HepG2 (cell line): Measurements from ENCODE around the gene CCDC120. TPM values are rescaled to one million over a fixed set of nuclear protein-coding genes. Genes with fewer than 3 reads are reported as not detected.

Experiments
- AKAP8 ChIP-seq: sonication (generic); formaldehyde crosslinking; IDR thresholded peaks from 2 replicates; pipeline ENCODE4 v1.5.1; 2020; ENCODE audit warnings: mild to moderate bottlenecking, missing genetic modification reagents
- CHCHD3 ChIP-seq: sonication (generic); formaldehyde crosslinking; IDR thresholded peaks from 2 replicates; pipeline ENCODE4 v1.8.0; 2022; ENCODE audit warnings: mild to moderate bottlenecking, missing genetic modification reagents, moderate library complexity
- HES4 ChIP-seq: sonication (generic); formaldehyde crosslinking; IDR thresholded peaks from 2 replicates; pipeline ENCODE4 v1.9.0; 2021; ENCODE audit warnings: mild to moderate bottlenecking, missing genetic modification reagents, borderline replicate concordance
- KLF9 ChIP-seq: IDR thresholded peaks from 2 replicates; pipeline ENCODE4 v1.6.1; 2016; ENCODE audit warnings: low read depth
- KMT2A ChIP-seq: sonication (generic); formaldehyde crosslinking; IDR thresholded peaks from 2 replicates; pipeline ENCODE4 v1.4.0; 2020; ENCODE audit warnings: missing genetic modification reagents
- NR2C2 ChIP-seq: sonication (generic); formaldehyde crosslinking; IDR thresholded peaks from 2 replicates; pipeline ENCODE4 v1.4.0; 2020; ENCODE audit warnings: missing genetic modification reagents, mild to moderate bottlenecking, moderate library complexity, borderline replicate concordance
- NR2F6 ChIP-seq, 2 experiments: IDR thresholded peaks; 2 replicates each; pipeline ENCODE4 v1.6.1; 2016; ENCODE audit warnings: antibody characterized with exemption in 1 of 2, mild to moderate bottlenecking in 1 of 2
- PPARG ChIP-seq: conservative IDR thresholded peaks from 2 replicates; pipeline ENCODE4 v1.6.1; 2016; ENCODE audit warnings: missing biosample characterization, missing genetic modification reagents
- RXRB ChIP-seq: IDR thresholded peaks from 2 replicates; pipeline ENCODE4 v1.6.1; 2016; ENCODE audit warnings: borderline replicate concordance, missing genetic modification reagents, missing compliant biosample characterization
- SAP130 ChIP-seq: IDR thresholded peaks from 2 replicates; pipeline ENCODE4 v1.6.1; 2016; ENCODE audit warnings: low read depth
- SNAPC2 ChIP-seq: sonication (generic); formaldehyde crosslinking; IDR thresholded peaks from 2 replicates; pipeline ENCODE4 v1.8.1; 2022; ENCODE audit warnings: mild to moderate bottlenecking, missing genetic modification reagents
- TOPORS ChIP-seq: sonication (generic); formaldehyde crosslinking; IDR thresholded peaks from 2 replicates; pipeline ENCODE4 v1.8.0; 2023; ENCODE audit warnings: mild to moderate bottlenecking, missing genetic modification reagents
- ZNF136 ChIP-seq: sonication (generic); formaldehyde crosslinking; IDR thresholded peaks from 2 replicates; pipeline ENCODE4 v1.8.1; 2022; ENCODE audit warnings: low read depth, mild to moderate bottlenecking, moderate library complexity, missing genetic modification reagents
- ZNF20 ChIP-seq: sonication (generic); formaldehyde crosslinking; IDR thresholded peaks from 2 replicates; pipeline ENCODE4 v1.4.0; 2020; ENCODE audit warnings: mild to moderate bottlenecking, moderate library complexity, missing genetic modification reagents
- ZNF343 ChIP-seq: sonication (generic); formaldehyde crosslinking; IDR thresholded peaks from 2 replicates; pipeline ENCODE4 v1.4.0; 2020; ENCODE audit warnings: mild to moderate bottlenecking, missing genetic modification reagents
- ZNF546 ChIP-seq: sonication (generic); formaldehyde crosslinking; conservative IDR thresholded peaks from 2 replicates; pipeline ENCODE4 v1.8.1; 2023; ENCODE audit warnings: mild to moderate bottlenecking, missing genetic modification reagents
- polyA plus RNA-seq, 8 experiments: library from polyadenylated mRNA; depleted of rRNA in 3 of 8; stranded (reverse) in 7 of 8; unstranded in 1 of 8; fragments of >200 nt; fragmentation: Illumina TruSeq in 4 of 8; extraction: Trizol in 4 of 8; gene quantifications; 2 replicates each; pipeline versions ENCODE4 v1.2.1 to v1.2.3, GENCODE V29; 2011 to 2016; ENCODE audit warnings: low read depth in 4 of 8, missing spikeins in 1 of 8, mixed read lengths in 1 of 8; ENCODE audit not compliant: insufficient read depth in 1 of 8
- total RNA-seq, 5 experiments: library from RNA; depleted of rRNA; stranded (reverse); fragments of >200 nt; fragmentation: Illumina TruSeq; extraction: Trizol; gene quantifications; 2 replicates each; pipeline ENCODE4 v1.2.3, GENCODE V29; 2016; ENCODE audit warnings: low read depth in 1 of 5
- TF ChIP-seq, protein P1 (sequence below): IDR thresholded peaks from 2 replicates; pipeline ENCODE4 v1.6.1; 2016; ENCODE audit warnings: missing compliant biosample characterization, missing genetic modification reagents, borderline replicate concordance
- TF ChIP-seq, protein P2 (sequence below): sonication (generic); formaldehyde crosslinking; IDR thresholded peaks from 2 replicates; pipeline ENCODE4; 2020; ENCODE audit warnings: missing genetic modification reagents, mild to moderate bottlenecking, borderline replicate concordance
- TF ChIP-seq, protein P3 (sequence below): sonication (generic); formaldehyde crosslinking; IDR thresholded peaks from 2 replicates; pipeline ENCODE4 v1.4.0; 2020; ENCODE audit warnings: missing genetic modification reagents, borderline replicate concordance
- TF ChIP-seq, protein P4 (sequence below): sonication (generic); formaldehyde crosslinking; IDR thresholded peaks from 2 replicates; pipeline ENCODE4 v1.9.0; 2021; ENCODE audit warnings: missing genetic modification reagents, mild to moderate bottlenecking, borderline replicate concordance

CCDC120 gene
- total and polyA plus RNA-seq, 2 of the 13 experiments (the other 11 are each of a cell fraction or from before 2014, with no cell fraction given) = 0.89 to 3.2 TPM

DNA sequence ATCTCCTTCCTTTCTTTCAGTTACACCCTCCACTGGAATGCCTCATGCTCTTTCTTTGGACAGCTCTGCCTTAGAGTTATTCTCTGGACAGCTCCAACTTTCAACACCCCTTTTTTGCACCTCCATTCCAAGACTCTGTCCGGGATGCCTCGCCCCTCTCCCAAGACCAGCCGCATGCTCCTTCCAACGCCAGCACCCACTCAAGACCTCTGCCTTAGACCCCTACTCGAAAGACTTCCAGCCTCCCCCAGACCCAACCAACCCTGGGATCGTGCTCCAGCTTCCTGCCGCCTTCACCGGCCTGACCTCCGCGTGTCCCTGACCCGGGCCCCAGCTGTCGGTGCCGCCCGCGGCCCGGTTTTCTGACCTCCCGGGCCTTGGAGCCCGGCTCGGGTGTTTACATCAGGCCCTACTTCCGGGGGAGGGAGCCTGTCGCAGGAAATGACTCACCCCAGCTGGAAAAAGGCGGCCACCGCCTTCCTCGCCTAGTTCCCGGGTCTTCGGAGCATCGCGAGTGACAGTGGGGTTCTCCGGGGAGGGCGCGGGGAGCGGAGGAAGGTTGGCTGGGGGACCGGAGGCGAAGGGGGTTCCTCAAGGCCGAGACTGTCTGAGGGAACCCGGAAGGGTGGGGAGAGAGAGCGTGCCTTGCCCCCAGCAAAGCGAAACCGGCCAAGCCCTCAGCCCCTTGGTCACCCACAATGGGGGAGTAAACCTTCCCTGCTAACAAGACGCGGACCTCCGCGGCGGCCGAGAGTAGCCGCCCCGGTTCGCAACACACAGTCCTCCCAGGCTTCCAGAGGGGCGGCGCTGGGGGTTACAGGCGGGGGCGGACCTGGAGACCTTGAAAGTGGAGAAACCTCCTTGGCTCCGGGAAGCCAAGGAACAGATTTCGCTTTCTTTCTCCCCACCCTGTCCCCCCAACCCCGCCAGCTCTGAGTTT lies 21.0 kb downstream of the CCDC120 start, which contains the start of gene WDR45 (continued):
- TF ChIP-seq, protein P1, sequence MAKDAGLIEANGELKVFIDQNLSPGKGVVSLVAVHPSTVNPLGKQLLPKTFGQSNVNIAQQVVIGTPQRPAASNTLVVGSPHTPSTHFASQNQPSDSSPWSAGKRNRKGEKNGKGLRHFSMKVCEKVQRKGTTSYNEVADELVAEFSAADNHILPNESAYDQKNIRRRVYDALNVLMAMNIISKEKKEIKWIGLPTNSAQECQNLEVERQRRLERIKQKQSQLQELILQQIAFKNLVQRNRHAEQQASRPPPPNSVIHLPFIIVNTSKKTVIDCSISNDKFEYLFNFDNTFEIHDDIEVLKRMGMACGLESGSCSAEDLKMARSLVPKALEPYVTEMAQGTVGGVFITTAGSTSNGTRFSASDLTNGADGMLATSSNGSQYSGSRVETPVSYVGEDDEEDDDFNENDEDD (CRISPR knock-in tag) = peak; percentile 83
- TF ChIP-seq TOPORS (CRISPR knock-in tag) (no peak), SAP130 (CRISPR knock-in tag) (peak; percentile 77), KMT2A (CRISPR knock-in tag) (no peak), PPARG (CRISPR knock-in tag) (no peak), HES4 (no peak), ZNF20 (no peak), KLF9 (CRISPR knock-in tag) (no peak), AKAP8 (CRISPR knock-in tag) (no peak), NR2C2 (peak; percentile 70; the same call in 1 of the 2 replicates), SNAPC2 (no peak), NR2F6 (IDR thresholded peaks at IDR 0.05) (0 out of 2 replicates have a peak, but pooled peaks have one; percentile 24), NR2F6 (CRISPR knock-in tag; IDR thresholded peaks at IDR 0.05) (peak; percentile 57), ZNF343 (CRISPR knock-in tag) (no peak), ZNF546 (CRISPR knock-in tag) (peak; percentile 72; the same call in 1 of the 2 replicates), ZNF136 (CRISPR knock-in tag) (no peak), CHCHD3 (CRISPR knock-in tag) (no peak), RXRB (CRISPR knock-in tag) (peak; percentile 35; the same call in 1 of the 2 replicates)
- TF ChIP-seq, protein P2, sequence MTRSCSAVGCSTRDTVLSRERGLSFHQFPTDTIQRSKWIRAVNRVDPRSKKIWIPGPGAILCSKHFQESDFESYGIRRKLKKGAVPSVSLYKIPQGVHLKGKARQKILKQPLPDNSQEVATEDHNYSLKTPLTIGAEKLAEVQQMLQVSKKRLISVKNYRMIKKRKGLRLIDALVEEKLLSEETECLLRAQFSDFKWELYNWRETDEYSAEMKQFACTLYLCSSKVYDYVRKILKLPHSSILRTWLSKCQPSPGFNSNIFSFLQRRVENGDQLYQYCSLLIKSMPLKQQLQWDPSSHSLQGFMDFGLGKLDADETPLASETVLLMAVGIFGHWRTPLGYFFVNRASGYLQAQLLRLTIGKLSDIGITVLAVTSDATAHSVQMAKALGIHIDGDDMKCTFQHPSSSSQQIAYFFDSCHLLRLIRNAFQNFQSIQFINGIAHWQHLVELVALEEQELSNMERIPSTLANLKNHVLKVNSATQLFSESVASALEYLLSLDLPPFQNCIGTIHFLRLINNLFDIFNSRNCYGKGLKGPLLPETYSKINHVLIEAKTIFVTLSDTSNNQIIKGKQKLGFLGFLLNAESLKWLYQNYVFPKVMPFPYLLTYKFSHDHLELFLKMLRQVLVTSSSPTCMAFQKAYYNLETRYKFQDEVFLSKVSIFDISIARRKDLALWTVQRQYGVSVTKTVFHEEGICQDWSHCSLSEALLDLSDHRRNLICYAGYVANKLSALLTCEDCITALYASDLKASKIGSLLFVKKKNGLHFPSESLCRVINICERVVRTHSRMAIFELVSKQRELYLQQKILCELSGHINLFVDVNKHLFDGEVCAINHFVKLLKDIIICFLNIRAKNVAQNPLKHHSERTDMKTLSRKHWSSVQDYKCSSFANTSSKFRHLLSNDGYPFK = peak; percentile 27; the same call in 1 of the 2 replicates
- TF ChIP-seq, protein P3, sequence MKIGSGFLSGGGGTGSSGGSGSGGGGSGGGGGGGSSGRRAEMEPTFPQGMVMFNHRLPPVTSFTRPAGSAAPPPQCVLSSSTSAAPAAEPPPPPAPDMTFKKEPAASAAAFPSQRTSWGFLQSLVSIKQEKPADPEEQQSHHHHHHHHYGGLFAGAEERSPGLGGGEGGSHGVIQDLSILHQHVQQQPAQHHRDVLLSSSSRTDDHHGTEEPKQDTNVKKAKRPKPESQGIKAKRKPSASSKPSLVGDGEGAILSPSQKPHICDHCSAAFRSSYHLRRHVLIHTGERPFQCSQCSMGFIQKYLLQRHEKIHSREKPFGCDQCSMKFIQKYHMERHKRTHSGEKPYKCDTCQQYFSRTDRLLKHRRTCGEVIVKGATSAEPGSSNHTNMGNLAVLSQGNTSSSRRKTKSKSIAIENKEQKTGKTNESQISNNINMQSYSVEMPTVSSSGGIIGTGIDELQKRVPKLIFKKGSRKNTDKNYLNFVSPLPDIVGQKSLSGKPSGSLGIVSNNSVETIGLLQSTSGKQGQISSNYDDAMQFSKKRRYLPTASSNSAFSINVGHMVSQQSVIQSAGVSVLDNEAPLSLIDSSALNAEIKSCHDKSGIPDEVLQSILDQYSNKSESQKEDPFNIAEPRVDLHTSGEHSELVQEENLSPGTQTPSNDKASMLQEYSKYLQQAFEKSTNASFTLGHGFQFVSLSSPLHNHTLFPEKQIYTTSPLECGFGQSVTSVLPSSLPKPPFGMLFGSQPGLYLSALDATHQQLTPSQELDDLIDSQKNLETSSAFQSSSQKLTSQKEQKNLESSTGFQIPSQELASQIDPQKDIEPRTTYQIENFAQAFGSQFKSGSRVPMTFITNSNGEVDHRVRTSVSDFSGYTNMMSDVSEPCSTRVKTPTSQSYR = no peak
- TF ChIP-seq, protein P4, sequence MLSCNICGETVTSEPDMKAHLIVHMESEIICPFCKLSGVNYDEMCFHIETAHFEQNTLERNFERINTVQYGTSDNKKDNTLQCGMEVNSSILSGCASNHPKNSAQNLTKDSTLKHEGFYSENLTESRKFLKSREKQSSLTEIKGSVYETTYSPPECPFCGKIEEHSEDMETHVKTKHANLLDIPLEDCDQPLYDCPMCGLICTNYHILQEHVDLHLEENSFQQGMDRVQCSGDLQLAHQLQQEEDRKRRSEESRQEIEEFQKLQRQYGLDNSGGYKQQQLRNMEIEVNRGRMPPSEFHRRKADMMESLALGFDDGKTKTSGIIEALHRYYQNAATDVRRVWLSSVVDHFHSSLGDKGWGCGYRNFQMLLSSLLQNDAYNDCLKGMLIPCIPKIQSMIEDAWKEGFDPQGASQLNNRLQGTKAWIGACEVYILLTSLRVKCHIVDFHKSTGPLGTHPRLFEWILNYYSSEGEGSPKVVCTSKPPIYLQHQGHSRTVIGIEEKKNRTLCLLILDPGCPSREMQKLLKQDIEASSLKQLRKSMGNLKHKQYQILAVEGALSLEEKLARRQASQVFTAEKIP = no peak
